Liver (tissue), 9 donors: Measurements from ENCODE around the gene TREX2. TPM values are rescaled to one million over a fixed set of nuclear protein-coding genes. Genes with fewer than 3 reads are reported as not detected.

Source experiments
- DNase-seq: peaks from one replicate; pipeline ENCODE4 v3.0.0-alpha.2; 2017; ENCODE audit warnings: low spot score
- H3K27ac ChIP-seq, 2 donors: one replicate each; pipeline ENCODE4 v1.7.0; 2013; ENCODE audit warnings: inconsistent platforms in 2 of 2, low read length in 2 of 2, control low read depth in 1 of 2, low read depth in 1 of 2, mild to moderate bottlenecking in 1 of 2
- H3K27me3 ChIP-seq, 4 donors: one replicate each; pipeline versions ENCODE4 v1.6.1 to v1.7.0; 2013; ENCODE audit warnings: low read length in 3 of 4, inconsistent platforms in 1 of 4, mild to moderate bottlenecking in 1 of 4, moderate library complexity in 1 of 4; ENCODE audit not compliant: control insufficient read depth in 4 of 4, insufficient read depth in 4 of 4
- H3K36me3 ChIP-seq, 4 donors: one replicate each; pipeline versions ENCODE4 v1.6.1 to v1.7.0; 2013; ENCODE audit warnings: low read length in 3 of 4, mild to moderate bottlenecking in 3 of 4, low read depth in 1 of 4, moderate library complexity in 1 of 4; ENCODE audit not compliant: control insufficient read depth in 4 of 4, insufficient read depth in 3 of 4
- H3K4me1 ChIP-seq, 4 donors: one replicate each; pipeline versions ENCODE4 v1.6.1 to v1.7.0; 2013; ENCODE audit warnings: low read length in 3 of 4, mild to moderate bottlenecking in 3 of 4, moderate library complexity in 1 of 4; ENCODE audit not compliant: control insufficient read depth in 4 of 4, insufficient read depth in 4 of 4
- H3K4me3 ChIP-seq, 3 donors: one replicate each; pipeline versions ENCODE4 v1.6.1 to v1.7.0; 2013; ENCODE audit warnings: low read length in 3 of 3, control low read depth in 1 of 3, low read depth in 1 of 3, mild to moderate bottlenecking in 1 of 3
- H3K9ac ChIP-seq, 2 donors: one replicate each; pipeline ENCODE4 v1.7.0; 2013; ENCODE audit warnings: low read length in 2 of 2, mild to moderate bottlenecking in 2 of 2, moderate library complexity in 2 of 2, control low read depth in 1 of 2, low read depth in 1 of 2
- H3K9me3 ChIP-seq, 4 donors: one replicate each; pipeline versions ENCODE4 v1.6.1 to v1.7.0; 2013; ENCODE audit warnings: low read length in 3 of 4; ENCODE audit not compliant: control insufficient read depth in 4 of 4
- ATF3 ChIP-seq: IDR thresholded peaks from 2 replicates; pipeline ENCODE4 v1.6.1; 2016; ENCODE audit warnings: antibody characterized with exemption
- CTCF ChIP-seq: fragments of 150-350 bp; IDR thresholded peaks from 2 replicates; pipeline ENCODE4 v1.5.1; 2017; ENCODE audit warnings: improper control_type of control experiment, low read depth, low read length; ENCODE audit not compliant: missing input control
- FOXA1 ChIP-seq: IDR thresholded peaks from 2 replicates; pipeline ENCODE4 v1.6.1; 2016; ENCODE audit warnings: antibody characterized with exemption
- FOXA2 ChIP-seq: IDR thresholded peaks from 2 replicates; pipeline ENCODE4 v1.6.1; 2016; ENCODE audit warnings: antibody characterized with exemption
- GABPA ChIP-seq, 2 donors: IDR thresholded peaks in 1 of 2; conservative IDR thresholded peaks in 1 of 2; 2 replicates each; pipeline ENCODE4 v1.6.1; 2016; ENCODE audit warnings: antibody characterized with exemption in 2 of 2, mild to moderate bottlenecking in 1 of 2, moderate library complexity in 1 of 2
- HNF4A ChIP-seq, 2 donors: conservative IDR thresholded peaks; 2 replicates each; pipeline ENCODE4 v1.6.1; 2016; ENCODE audit warnings: antibody characterized with exemption in 2 of 2, mild to moderate bottlenecking in 2 of 2
- JUND ChIP-seq, 2 donors: IDR thresholded peaks; 2 replicates each; pipeline ENCODE4 v1.6.1; 2016; ENCODE audit warnings: antibody characterized with exemption in 2 of 2
- RAD21 ChIP-seq, 2 donors: IDR thresholded peaks; 2 replicates each; pipeline ENCODE4 v1.6.1; 2016; ENCODE audit warnings: antibody characterized with exemption in 2 of 2, mild to moderate bottlenecking in 2 of 2
- REST ChIP-seq: IDR thresholded peaks from 2 replicates; pipeline ENCODE4 v1.6.1; 2016; ENCODE audit warnings: antibody characterized with exemption, mild to moderate bottlenecking
- RXRA ChIP-seq, 2 donors: IDR thresholded peaks; 2 replicates each; pipeline ENCODE4 v1.6.1; 2017 to 2018; ENCODE audit warnings: antibody characterized with exemption in 2 of 2, mild to moderate bottlenecking in 1 of 2
- TAF1 ChIP-seq: conservative IDR thresholded peaks from 2 replicates; pipeline ENCODE4 v1.6.1; 2016; ENCODE audit warnings: antibody characterized with exemption, mild to moderate bottlenecking
- YY1 ChIP-seq: IDR thresholded peaks from 2 replicates; pipeline ENCODE4 v1.6.1; 2016; ENCODE audit warnings: antibody characterized with exemption, mild to moderate bottlenecking
- ZBTB33 ChIP-seq: IDR thresholded peaks from 2 replicates; pipeline ENCODE4 v1.6.1; 2016; ENCODE audit warnings: antibody characterized with exemption
- WGBS: extraction: QIAGEN DNeasy Blood & Tissue Kit; methylation state at CpG from one replicate; pipeline ENCODE4 v1.1.7; 2013; 5-methylcytosine and 5-hydroxymethylcytosine counted together
- polyA plus RNA-seq, 2 donors: library from polyadenylated mRNA; stranded (reverse) in 1 of 2; unstranded in 1 of 2; fragments of 200-250 nt in 1 of 2; fragments of >200 nt in 1 of 2; fragmentation: Nextera tagmentation in 1 of 2; extraction: Ambion mirVana in 1 of 2; gene quantifications; one replicate each; pipeline versions ENCODE4 v1.2.1 to v1.2.3, GENCODE V29; 2013 to 2015
- total RNA-seq, 2 donors: library from RNA; depleted of rRNA; stranded (reverse); fragments of >200 nt; gene quantifications; one replicate each; pipeline ENCODE4 v1.2.3, GENCODE V29; 2014
- donor health status: healthy.
- donor health status: healthy.
- donor health status: healthy.
- donor health status: healthy.
- donor health status: healthy.

Gene TREX2
- total and polyA plus RNA-seq, 4 donors: 0.13 to 1.3 (median 1.2) TPM; not detected in 1

- Histone ChIP-seq H3K9me3 (no peaks in the 10 kb centered on the region), H3K9ac (no peak overlapping the region), H3K4me1 (no peaks in the 10 kb centered on the region), H3K36me3 (peaks cover 0 to 3% (median 0%) of the 10 kb centered on the region in 4 donors), H3K4me3 (no peak overlapping the region), H3K27me3 (no peaks in the 10 kb centered on the region), H3K27ac (no peak overlapping the region)
- no peak for DNase-seq
- 84% methylated on average over 10 of the region's 10 CpGs for WGBS
- TF ChIP-seq FOXA2 (no peak), REST (no peak), RXRA (IDR thresholded peaks at IDR 0.05) (no peak), TAF1 (no peak)
Observed at GRCh38 chrX:153446636-153446936, 730 bp upstream of the TREX2 start.

- TF ChIP-seq REST (no peak), ATF3 (no peak), RXRA (IDR thresholded peaks at IDR 0.05) (no peak), YY1 (no peak), RAD21 (IDR thresholded peaks at IDR 0.05) (no peak), CTCF (no peak), ZBTB33 (no peak), HNF4A (conservative IDR thresholded peaks at IDR 0.05) (no peak), TAF1 (no peak), JUND (IDR thresholded peaks at IDR 0.05) (no peak), GABPA (IDR thresholded peaks at IDR 0.05 in 1 of 2, conservative IDR thresholded peaks at IDR 0.05 in 1 of 2) (no peak), FOXA1 (no peak), FOXA2 (no peak)
- WGBS: 92% methylated on average over 35 of the region's 35 CpGs
- Histone ChIP-seq H3K36me3 (peaks cover 0 to 3% (median 0%) of the 10 kb centered on the region in 4 donors), H3K27me3 (no peaks in the 10 kb centered on the region), H3K9ac (no peak overlapping the region), H3K4me1 (no peaks in the 10 kb centered on the region), H3K27ac (no peak overlapping the region), H3K9me3 (no peaks in the 10 kb centered on the region), H3K4me3 (no peak overlapping the region)
- DNase-seq: no peak
Observed at GRCh38 chrX:153445106-153445855, 575 bp downstream of the TREX2 start.
